ENCODE data around the gene PPP4R3A.
"Not testable (repeated sequence)": the region's sequence is repeated elsewhere in the genome, so short reads cannot be mapped to it uniquely, and the experiment has no call there.

Gene PPP4R3A

GRCh38 chr14:91545946-91546716 lies 36.0 kb upstream of the PPP4R3A start:
- no peak overlapping the region for H3K27ac ChIP-seq
- H3K79me2 ChIP-seq: no peaks in the 10 kb centered on the region
- no peaks in the 10 kb centered on the region for H3K4me1 ChIP-seq
- no peak overlapping the region for H3K9ac ChIP-seq
- H3K27me3 ChIP-seq (ENCODE audit: control insufficient read depth, insufficient read depth, low read length): no peaks in the 10 kb centered on the region
- H3K9me3 ChIP-seq (ENCODE audit: control insufficient read depth, low read length): no peaks in the 10 kb centered on the region
- no peak for TF ChIP-seq CTCF (IDR thresholded peaks at IDR 0.05)
- no peak overlapping the region for H3K4me2 ChIP-seq (ENCODE audit: low read length)
- H3K4me3 ChIP-seq (ENCODE audit: low read depth, low read length): no peak overlapping the region
- H3K36me3 ChIP-seq (ENCODE audit: control insufficient read depth, insufficient read depth, low read length): no peaks in the 10 kb centered on the region
- no peak overlapping the region for H2AFZ ChIP-seq

GRCh38 chr14:91545204-91545603 lies 35.1 kb upstream of the PPP4R3A start:
- Histone ChIP-seq H3K4me2 (ENCODE audit: low read length) (no peak overlapping the region), H3K27ac (no peak overlapping the region), H3K9me3 (ENCODE audit: control insufficient read depth, low read length) (no peaks in the 10 kb centered on the region), H3K9ac (no peak overlapping the region), H3K79me2 (no peaks in the 10 kb centered on the region), H3K4me1 (no peaks in the 10 kb centered on the region), H3K4me3 (ENCODE audit: low read depth, low read length) (no peak overlapping the region), H3K27me3 (ENCODE audit: control insufficient read depth, insufficient read depth, low read length) (no peaks in the 10 kb centered on the region), H2AFZ (no peak overlapping the region), H3K36me3 (ENCODE audit: control insufficient read depth, insufficient read depth, low read length) (no peaks in the 10 kb centered on the region)
- no peak for TF ChIP-seq CTCF (IDR thresholded peaks at IDR 0.05)

GRCh38 chr14:91536327-91536726 lies 26.2 kb upstream of the PPP4R3A start:
- Histone ChIP-seq H3K4me1 (no peaks in the 10 kb centered on the region), H3K9me3 (ENCODE audit: control insufficient read depth, low read length) (no peaks in the 10 kb centered on the region), H2AFZ (no peak overlapping the region), H3K9ac (no peak overlapping the region), H3K79me2 (no peaks in the 10 kb centered on the region), H3K27me3 (ENCODE audit: control insufficient read depth, insufficient read depth, low read length) (no peaks in the 10 kb centered on the region), H3K27ac (no peak overlapping the region), H3K36me3 (ENCODE audit: control insufficient read depth, insufficient read depth, low read length) (no peaks in the 10 kb centered on the region), H3K4me2 (ENCODE audit: low read length) (no peak overlapping the region), H3K4me3 (ENCODE audit: low read depth, low read length) (no peak overlapping the region)
- no peak for TF ChIP-seq CTCF (IDR thresholded peaks at IDR 0.05)

- not testable (repeated sequence) for H3K4me2 ChIP-seq (ENCODE audit: low read length); H3K79me2 ChIP-seq; H2AFZ ChIP-seq; H3K27ac ChIP-seq; H3K9ac ChIP-seq; H3K4me1 ChIP-seq; H3K4me3 ChIP-seq (ENCODE audit: low read depth, low read length); H3K9me3 ChIP-seq (ENCODE audit: control insufficient read depth, low read length); H3K27me3 ChIP-seq (ENCODE audit: control insufficient read depth, insufficient read depth, low read length); H3K36me3 ChIP-seq (ENCODE audit: control insufficient read depth, insufficient read depth, low read length)
These were observed 23.9 kb upstream of the PPP4R3A start for GRCh38 chr14:91534059-91534458.

GRCh38 chr14:91533623-91534022 lies 23.5 kb upstream of the PPP4R3A start:
- no peak overlapping the region for H3K27ac ChIP-seq
- no peaks in the 10 kb centered on the region for H3K36me3 ChIP-seq (ENCODE audit: control insufficient read depth, insufficient read depth, low read length)
- no peak for TF ChIP-seq CTCF (IDR thresholded peaks at IDR 0.05)
- no peak overlapping the region for H3K9ac ChIP-seq
- H3K4me2 ChIP-seq (ENCODE audit: low read length): no peak overlapping the region
- no peak overlapping the region for H3K4me3 ChIP-seq (ENCODE audit: low read depth, low read length)
- no peaks in the 10 kb centered on the region for H3K9me3 ChIP-seq (ENCODE audit: control insufficient read depth, low read length)
- H3K4me1 ChIP-seq: no peaks in the 10 kb centered on the region
- no peaks in the 10 kb centered on the region for H3K79me2 ChIP-seq
- no peak overlapping the region for H2AFZ ChIP-seq
- H3K27me3 ChIP-seq (ENCODE audit: control insufficient read depth, insufficient read depth, low read length): no peaks in the 10 kb centered on the region
